ENCODE measurements around the gene AGRN.
A peak's percentile ranks its signal among the peaks of the same experiment; 100 is the strongest.
"Not testable (repeated sequence)": the region's sequence is repeated elsewhere in the genome, so short reads cannot be mapped to it uniquely, and the experiment has no call there.

AGRN gene

DNA sequence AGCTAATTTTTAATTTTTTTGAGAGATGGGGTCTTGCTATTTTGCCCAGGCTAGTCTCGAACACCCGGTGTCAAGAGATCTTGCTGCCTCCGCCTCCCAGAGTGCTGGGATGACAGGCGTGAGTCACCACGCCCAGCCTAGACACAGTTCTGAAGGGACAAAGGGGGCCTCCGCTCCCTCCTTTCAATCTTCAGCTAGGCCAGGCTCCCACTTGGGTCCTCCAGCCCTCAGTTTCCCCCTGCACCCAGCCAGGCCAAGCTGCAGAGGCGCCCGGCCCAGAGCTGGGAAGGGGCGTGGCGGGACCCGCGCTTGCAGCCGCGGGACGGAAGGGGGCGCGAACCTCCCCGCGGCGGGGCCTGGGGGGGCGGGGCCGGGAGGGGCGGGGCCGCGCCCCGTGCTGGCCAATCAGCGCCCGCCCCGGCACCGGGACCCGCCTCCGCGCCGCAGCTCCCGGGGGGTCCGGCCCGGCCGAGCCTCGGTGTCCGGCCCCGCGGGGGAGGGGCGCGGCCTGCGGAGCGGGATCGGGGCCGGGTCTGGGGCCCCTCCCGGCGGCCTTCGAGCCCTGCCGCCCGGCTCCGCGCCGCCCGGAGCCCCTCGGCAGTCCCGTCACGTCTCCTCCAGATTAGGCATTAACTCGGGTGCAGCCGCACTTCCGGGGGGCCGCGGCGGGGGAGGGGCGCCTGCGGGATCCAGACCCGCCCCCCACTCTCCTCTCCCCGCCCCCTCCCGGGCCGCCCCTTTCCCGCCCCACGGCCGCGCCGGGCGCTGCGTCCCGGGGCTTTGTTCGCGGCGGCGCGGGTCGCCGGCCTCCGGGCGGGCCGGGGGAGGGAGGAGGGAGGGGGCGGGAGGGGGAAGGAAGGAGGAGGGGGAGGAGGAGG, 559 bp upstream of the AGRN start:
- Mint-ChIP-seq H3K36me3 (ENCODE audit: low read depth) (no peaks in the 10 kb centered on the region), H3K4me1 (ENCODE audit: low read depth) (peaks cover 19% of the 10 kb centered on the region), H3K4me3 (peak overlapping the region; percentile 56), H3K27me3 (no peaks in the 10 kb centered on the region), H3K27ac (no peak overlapping the region), H3K9me3 (no peaks in the 10 kb centered on the region)

- peaks cover 10% of the 10 kb centered on the region for H3K4me1 Mint-ChIP-seq (ENCODE audit: low read depth)
- H3K4me3 Mint-ChIP-seq, result no peak overlapping the region
- H3K27me3 Mint-ChIP-seq, result no peaks in the 10 kb centered on the region
- H3K27ac Mint-ChIP-seq, result no peak overlapping the region
- H3K36me3 Mint-ChIP-seq (ENCODE audit: low read depth), result no peaks in the 10 kb centered on the region
- no peaks in the 10 kb centered on the region for H3K9me3 Mint-ChIP-seq
Measured at GRCh38 chr1:1020415-1021009, 592 bp downstream of the AGRN start.

DNA sequence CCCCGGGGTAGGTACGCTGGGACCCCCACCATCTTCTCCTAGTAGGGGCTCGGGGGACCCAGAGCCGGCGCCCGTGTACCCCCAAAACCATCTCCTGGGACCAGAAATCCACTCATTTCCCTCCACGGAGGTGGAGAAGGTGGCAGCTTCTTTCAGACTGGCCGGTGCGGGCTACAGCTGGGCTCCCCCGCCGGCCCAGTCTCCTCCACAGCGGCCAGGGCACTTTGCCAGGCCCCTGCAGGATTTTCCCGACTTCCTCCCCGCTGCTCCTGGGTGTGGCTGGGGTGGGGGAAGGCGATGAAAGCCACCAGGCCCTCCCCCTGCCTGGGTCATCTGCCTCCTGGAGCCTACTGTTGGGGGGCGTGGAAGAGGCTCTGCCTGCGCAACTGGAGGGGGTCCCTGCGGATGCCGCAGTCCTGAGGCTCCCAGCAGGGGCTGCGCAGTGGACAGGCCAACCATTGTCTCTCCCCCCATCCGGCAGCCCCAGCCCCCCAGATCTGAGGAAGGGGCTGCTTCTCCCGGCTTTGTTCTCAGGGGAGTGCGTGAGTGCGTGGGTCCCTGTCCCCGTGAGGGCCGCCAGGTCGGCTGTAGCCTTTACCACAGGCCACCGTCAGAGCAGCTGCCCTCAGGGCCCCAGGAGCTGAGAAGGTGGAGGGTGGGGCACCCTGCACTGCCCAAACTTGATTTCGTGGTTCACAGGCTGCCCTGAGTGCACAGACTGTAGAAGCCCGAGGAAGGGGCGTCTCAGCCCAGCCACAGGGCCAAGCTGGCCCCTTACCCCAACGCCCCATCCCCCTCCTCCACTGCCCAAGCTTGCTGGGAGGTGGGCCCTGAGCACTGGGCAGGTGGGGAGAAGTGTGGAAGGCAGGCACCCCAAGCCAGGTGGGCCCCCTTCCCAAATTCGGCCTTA, 1.3 kb downstream of the AGRN start:
- H3K36me3 Mint-ChIP-seq (ENCODE audit: low read depth), result no peaks in the 10 kb centered on the region
- no peak overlapping the region for H3K27ac Mint-ChIP-seq
- H3K9me3 Mint-ChIP-seq, result no peaks in the 10 kb centered on the region
- no peaks in the 10 kb centered on the region for H3K27me3 Mint-ChIP-seq
- peak overlapping the region; percentile 23 for H3K4me3 Mint-ChIP-seq
- peaks cover 10% of the 10 kb centered on the region for H3K4me1 Mint-ChIP-seq (ENCODE audit: low read depth)

DNA sequence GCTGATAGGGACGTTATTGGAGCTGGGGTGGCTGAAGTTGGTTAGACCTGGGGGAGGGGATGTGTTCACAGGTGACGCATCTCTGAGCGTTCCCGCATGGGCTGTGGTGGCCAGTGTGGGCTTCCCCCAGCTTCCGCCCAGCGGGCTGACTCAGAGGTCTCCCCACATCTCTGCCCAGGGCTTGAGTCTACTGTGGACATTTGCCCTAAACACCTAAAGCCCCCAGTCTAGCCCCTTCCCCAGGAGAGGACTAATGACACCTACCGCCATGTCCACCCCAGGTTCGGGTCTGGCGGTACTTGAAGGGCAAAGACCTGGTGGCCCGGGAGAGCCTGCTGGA, 2.0 kb downstream of the AGRN start:
- H3K27ac Mint-ChIP-seq, result no peak overlapping the region
- H3K4me3 Mint-ChIP-seq, result no peak overlapping the region
- no peaks in the 10 kb centered on the region for H3K27me3 Mint-ChIP-seq
- H3K4me1 Mint-ChIP-seq (ENCODE audit: low read depth), result peaks cover 10% of the 10 kb centered on the region
- H3K36me3 Mint-ChIP-seq (ENCODE audit: low read depth), result no peaks in the 10 kb centered on the region
- H3K9me3 Mint-ChIP-seq, result no peaks in the 10 kb centered on the region

- no peaks in the 10 kb centered on the region for H3K36me3 Mint-ChIP-seq (ENCODE audit: low read depth)
- no peaks in the 10 kb centered on the region for H3K27me3 Mint-ChIP-seq
- H3K27ac Mint-ChIP-seq, result no peak overlapping the region
- H3K9me3 Mint-ChIP-seq, result no peaks in the 10 kb centered on the region
- H3K4me1 Mint-ChIP-seq (ENCODE audit: low read depth), result peaks cover 4% of the 10 kb centered on the region
- no peak overlapping the region for H3K4me3 Mint-ChIP-seq
Measured at GRCh38 chr1:1022302-1023009, 2.5 kb downstream of the AGRN start.

GRCh38 chr1:1023700-1024099, 3.8 kb downstream of the AGRN start:
- no peaks in the 10 kb centered on the region for H3K36me3 Mint-ChIP-seq (ENCODE audit: low read depth)
- peaks cover 4% of the 10 kb centered on the region for H3K4me1 Mint-ChIP-seq (ENCODE audit: low read depth)
- no peak overlapping the region for H3K27ac Mint-ChIP-seq
- no peaks in the 10 kb centered on the region for H3K9me3 Mint-ChIP-seq
- H3K4me3 Mint-ChIP-seq, result no peak overlapping the region
- H3K27me3 Mint-ChIP-seq, result no peaks in the 10 kb centered on the region

DNA sequence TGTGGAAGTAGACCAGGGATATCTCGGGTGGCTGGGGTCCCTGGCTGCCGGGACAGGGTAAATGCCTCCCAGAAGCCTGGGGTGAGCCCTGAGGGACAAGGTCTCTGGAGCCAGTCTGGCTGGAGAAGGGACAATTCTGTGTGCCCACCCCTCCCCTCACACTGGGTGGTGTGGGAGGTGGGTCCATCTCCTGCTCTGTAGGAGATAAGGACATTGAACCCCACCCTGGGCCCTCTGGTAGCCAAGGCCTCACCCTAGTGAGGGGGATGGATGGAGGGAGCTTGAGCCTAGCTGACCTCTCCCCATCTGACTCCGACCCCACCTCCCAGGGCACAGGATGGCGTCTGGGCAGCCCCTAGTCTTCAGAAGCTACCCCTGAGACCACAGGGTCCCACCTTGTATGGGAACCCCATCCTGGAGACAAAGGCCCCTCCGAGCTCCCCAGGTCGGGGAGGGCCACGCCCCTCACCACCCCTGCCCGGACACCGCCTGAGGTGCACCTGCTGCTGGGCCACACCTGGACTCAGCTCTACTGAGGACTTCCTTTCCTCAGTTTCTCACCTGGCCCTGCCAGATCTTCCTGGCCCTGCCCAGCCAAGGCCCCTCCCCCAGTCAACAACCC, 4.3 kb downstream of the AGRN start:
- Mint-ChIP-seq H3K4me3 (no peak overlapping the region), H3K4me1 (ENCODE audit: low read depth) (peaks cover 4% of the 10 kb centered on the region), H3K27me3 (no peaks in the 10 kb centered on the region), H3K27ac (no peak overlapping the region), H3K9me3 (no peaks in the 10 kb centered on the region), H3K36me3 (ENCODE audit: low read depth) (no peaks in the 10 kb centered on the region)

DNA sequence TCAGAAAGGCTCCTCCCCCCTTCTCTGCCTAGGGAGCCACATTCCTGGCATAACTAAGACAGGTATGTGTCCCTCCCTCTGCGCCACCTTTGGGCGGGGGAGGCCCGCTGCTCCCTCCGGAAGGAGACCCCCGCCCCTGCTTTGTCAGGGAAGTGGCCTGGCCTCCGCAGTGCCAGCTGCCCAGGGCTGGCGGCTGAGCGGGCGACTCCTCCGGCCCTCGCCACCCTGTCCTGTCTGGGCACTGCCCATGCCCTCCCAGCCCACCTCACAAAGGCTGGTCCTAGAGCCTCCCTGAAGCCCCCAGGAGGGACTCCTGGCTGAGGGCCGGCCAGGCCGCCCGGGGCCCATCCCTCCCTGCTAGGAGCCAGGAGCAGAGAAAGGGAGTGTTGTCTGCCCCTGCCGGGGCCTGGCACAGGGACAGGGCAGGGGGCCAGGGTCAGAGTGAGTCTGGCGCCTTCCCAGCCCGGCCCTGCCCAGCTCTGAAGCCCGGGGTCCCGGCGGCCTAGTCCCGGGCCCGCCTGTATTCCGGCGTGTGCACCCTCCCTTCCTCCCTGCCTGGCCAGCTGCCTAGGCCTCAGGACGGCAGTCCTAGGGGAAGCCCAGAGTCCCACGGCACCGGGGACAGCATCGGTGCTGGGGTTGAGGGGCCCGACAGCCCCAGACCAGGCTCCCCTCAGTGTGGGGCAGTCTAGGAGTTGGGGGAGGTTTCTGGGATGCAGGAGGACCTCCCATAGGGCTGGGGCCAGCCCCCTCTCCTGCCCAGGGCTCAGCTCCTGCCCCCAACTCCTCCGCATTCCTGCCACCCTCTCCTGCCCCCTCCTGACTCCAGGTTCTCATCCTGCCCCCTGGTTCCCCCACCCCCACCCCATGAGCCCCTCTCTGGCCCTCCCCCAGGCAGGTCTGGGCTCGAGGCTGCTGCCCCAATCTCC, 5.1 kb downstream of the AGRN start:
- H3K36me3 Mint-ChIP-seq (ENCODE audit: low read depth), result no peaks in the 10 kb centered on the region
- H3K27ac Mint-ChIP-seq, result no peak overlapping the region
- no peaks in the 10 kb centered on the region for H3K9me3 Mint-ChIP-seq
- no peaks in the 10 kb centered on the region for H3K27me3 Mint-ChIP-seq
- H3K4me1 Mint-ChIP-seq (ENCODE audit: low read depth), result peaks cover 4% of the 10 kb centered on the region
- H3K4me3 Mint-ChIP-seq, result no peak overlapping the region

- Mint-ChIP-seq H3K4me3 (no peak overlapping the region), H3K27me3 (no peaks in the 10 kb centered on the region), H3K4me1 (ENCODE audit: low read depth) (peaks cover 4% of the 10 kb centered on the region), H3K9me3 (no peaks in the 10 kb centered on the region), H3K36me3 (ENCODE audit: low read depth) (no peaks in the 10 kb centered on the region), H3K27ac (no peak overlapping the region)
Measured at GRCh38 chr1:1025730-1026129, 5.8 kb downstream of the AGRN start.

DNA sequence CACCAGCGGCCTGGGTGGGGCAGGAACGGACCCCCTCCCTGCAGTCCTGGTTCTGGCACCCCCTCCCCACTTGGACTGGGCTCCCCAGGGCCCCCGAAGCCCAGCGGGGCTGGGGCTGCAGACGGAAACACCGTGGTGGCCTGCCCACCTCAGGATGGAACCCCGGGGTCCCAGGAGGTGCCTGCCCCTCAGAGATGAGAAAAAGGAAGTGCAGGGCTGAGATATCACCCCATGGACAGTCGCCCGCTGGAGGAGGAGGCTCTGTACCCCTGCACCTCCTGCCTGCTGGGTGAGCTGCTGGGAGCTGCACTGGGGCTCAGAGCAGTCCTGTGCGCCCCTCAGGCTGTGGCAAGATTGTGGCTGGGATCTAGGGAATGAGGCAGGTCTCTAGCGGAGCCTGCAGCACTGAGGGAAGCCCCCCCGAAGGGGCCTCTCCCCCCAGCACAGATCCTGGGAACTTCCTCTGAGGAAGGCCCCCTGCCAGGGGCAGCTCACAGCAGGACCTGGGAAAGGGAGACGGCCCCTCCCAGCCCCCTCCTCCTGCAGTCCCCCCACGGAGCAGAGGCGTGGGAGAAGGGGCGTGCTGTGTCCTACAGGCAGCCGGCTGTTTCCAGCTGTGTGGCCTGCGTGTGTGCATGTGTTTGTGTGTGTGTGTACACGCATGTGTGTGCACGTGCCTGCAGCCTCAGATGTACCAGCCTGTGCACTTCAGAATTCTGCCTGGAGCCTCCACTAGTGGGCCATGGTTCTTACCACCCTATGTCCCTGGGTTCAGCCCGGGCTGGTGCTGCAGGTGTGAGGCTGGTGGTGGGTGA, 6.9 kb downstream of the AGRN start:
- Mint-ChIP-seq H3K4me3 (no peak overlapping the region), H3K27ac (no peak overlapping the region), H3K9me3 (no peaks in the 10 kb centered on the region), H3K4me1 (ENCODE audit: low read depth) (peaks cover 4% of the 10 kb centered on the region), H3K36me3 (ENCODE audit: low read depth) (no peaks in the 10 kb centered on the region), H3K27me3 (no peaks in the 10 kb centered on the region)

GRCh38 chr1:1027791-1028190, 7.9 kb downstream of the AGRN start:
- Mint-ChIP-seq H3K9me3 (no peaks in the 10 kb centered on the region), H3K27me3 (peaks cover 6% of the 10 kb centered on the region), H3K36me3 (ENCODE audit: low read depth) (no peaks in the 10 kb centered on the region), H3K27ac (no peak overlapping the region), H3K4me3 (no peak overlapping the region), H3K4me1 (ENCODE audit: low read depth) (peaks cover 7% of the 10 kb centered on the region)

- H3K4me1 Mint-ChIP-seq (ENCODE audit: low read depth); H3K36me3 Mint-ChIP-seq (ENCODE audit: low read depth); H3K27ac Mint-ChIP-seq; H3K9me3 Mint-ChIP-seq; H3K27me3 Mint-ChIP-seq; H3K4me3 Mint-ChIP-seq: not testable (repeated sequence)
Measured at GRCh38 chr1:1030867-1031658, 11.1 kb downstream of the AGRN start.
